Activated CD4-positive, alpha-beta T cell treated with anti-CD3 and anti-CD28 coated beads for 36 hours (primary cell): ENCODE data around the gene ANKRD2. TPM values are rescaled to one million over a fixed set of nuclear protein-coding genes. Genes with fewer than 3 reads are reported as not detected.

Experiments used
- ATAC-seq: fragments of 200-7000 bp; cut with Tn5 transposase; one replicate; pipeline ENCODE4 v1.10.0; 2021; ENCODE audit warnings: mild to moderate bottlenecking, moderate library complexity
- CTCF ChIA-PET: fragments of 350-600 bp; sonication (Branson Sonifier 250); formaldehyde crosslinking; loops from one replicate; lab custom pipeline; 2021; ENCODE audit warnings: antibody characterized with exemption; lab: Charles Lee
- POLR2A ChIA-PET: fragments of 350-600 bp; sonication (Branson Sonifier 250); formaldehyde crosslinking; loops from one replicate; lab custom pipeline; 2021; ENCODE audit warnings: antibody characterized with exemption, inconsistent platforms; lab: Charles Lee
- DNase-seq: peaks from one replicate; pipeline ENCODE4 v3.0.0-alpha.2; 2020
- H3K27ac Mint-ChIP-seq: one replicate; pipeline ENCODE4 v1.8.0; 2021; ENCODE audit warnings: mixed read lengths
- H3K27me3 Mint-ChIP-seq: one replicate; pipeline ENCODE4 v1.8.0; 2021; ENCODE audit warnings: mixed read lengths
- H3K36me3 Mint-ChIP-seq: one replicate; pipeline ENCODE4 v1.8.0; 2021; ENCODE audit warnings: low read depth, mixed read lengths
- H3K4me1 Mint-ChIP-seq: one replicate; pipeline ENCODE4 v1.8.0; 2021; ENCODE audit warnings: mixed read lengths
- H3K4me3 Mint-ChIP-seq: one replicate; pipeline ENCODE4 v1.8.0; 2021; ENCODE audit warnings: mild to moderate bottlenecking, moderate library complexity, mixed read lengths
- H3K9me3 Mint-ChIP-seq: one replicate; pipeline ENCODE4 v1.8.0; 2021; ENCODE audit warnings: low read depth, mixed read lengths
- intact Hi-C, 2 experiments: fragments of 100-400 bp; cut with DNase I in 1 of 2; cut with micrococcal nuclease in 1 of 2; formaldehyde crosslinking; loops; one replicate each; pipeline versions ENCODE4 v1.14.2 to v1.15.1; 2022 to 2024; cut with DNase I, micrococcal nuclease
- total RNA-seq, 2 experiments: library from RNA; stranded (reverse); gene quantifications; one replicate each; pipeline ENCODE4 v1.2.3, GENCODE V29; 2021

Gene ANKRD2
- total RNA-seq, 2 experiments from 2014 or later, result not detected

GRCh38 chr10:97601268-97602215, 29.0 kb downstream of the ANKRD2 start:
- Mint-ChIP-seq H3K27ac (no peak overlapping the region), H3K36me3 (no peaks in the 10 kb centered on the region), H3K27me3 (no peaks in the 10 kb centered on the region), H3K4me1 (no peaks in the 10 kb centered on the region), H3K9me3 (no peaks in the 10 kb centered on the region), H3K4me3 (no peak overlapping the region)
- intact Hi-C loops, result no loop called here
- ATAC-seq, result no peak
- CTCF ChIA-PET, result interaction anchor here (0.9 kb wide), 1 partner anchor 30 kb away, joined by 3 read pairs; no protein-coding TSS in a partner anchor
- no peak for DNase-seq
- POLR2A ChIA-PET, result no interaction called here

- Mint-ChIP-seq H3K27me3 (no peaks in the 10 kb centered on the region), H3K4me3 (no peak overlapping the region), H3K9me3 (no peaks in the 10 kb centered on the region), H3K4me1 (no peaks in the 10 kb centered on the region), H3K27ac (no peak overlapping the region), H3K36me3 (no peaks in the 10 kb centered on the region)
- CTCF ChIA-PET, result no interaction called here
- DNase-seq, result no peak
- intact Hi-C loops, result no loop called here
- POLR2A ChIA-PET, result no interaction called here
- no peak for ATAC-seq
Measured at GRCh38 chr10:97607095-97607636, 34.6 kb downstream of the ANKRD2 start.

- ATAC-seq, result no peak
- Mint-ChIP-seq H3K27ac (no peak overlapping the region), H3K4me3 (no peak overlapping the region), H3K9me3 (no peaks in the 10 kb centered on the region), H3K27me3 (no peaks in the 10 kb centered on the region), H3K4me1 (no peaks in the 10 kb centered on the region), H3K36me3 (no peaks in the 10 kb centered on the region)
- ChIA-PET POLR2A (interaction anchor here (0.6 kb wide), 1 partner anchor 117 kb away, joined by 4 read pairs; no protein-coding TSS in a partner anchor), CTCF (interaction anchor here (0.5 to 1.4 kb wide), 3 partner anchors 11 to 735 kb away, joined by 4 to 6 read pairs (median 4); no protein-coding TSS in a partner anchor)
- DNase-seq, result no peak
- intact Hi-C loops, result no loop called here
Measured at GRCh38 chr10:97608991-97609561, 36.5 kb downstream of the ANKRD2 start.

GRCh38 chr10:97611473-97611872, 38.9 kb downstream of the ANKRD2 start:
- ChIA-PET POLR2A (no interaction called here), CTCF (interaction anchor here (1.6 kb wide), 1 partner anchor 39 kb away, joined by 5 read pairs; the partner anchor contains the start of gene ANKRD2)
- ATAC-seq (no peak), DNase-seq (no peak)
- no peaks in the 10 kb centered on the region for H3K27me3 Mint-ChIP-seq
- H3K36me3 Mint-ChIP-seq, result no peaks in the 10 kb centered on the region
- H3K4me3 Mint-ChIP-seq, result no peak overlapping the region
- no peak overlapping the region for H3K27ac Mint-ChIP-seq
- no peaks in the 10 kb centered on the region for H3K9me3 Mint-ChIP-seq
- intact Hi-C loops, result no loop called here
- H3K4me1 Mint-ChIP-seq, result no peaks in the 10 kb centered on the region

- no peaks in the 10 kb centered on the region for H3K36me3 Mint-ChIP-seq
- DNase-seq, result no peak
- no peaks in the 10 kb centered on the region for H3K9me3 Mint-ChIP-seq
- ChIA-PET CTCF (interaction anchor here (1.2 to 1.6 kb wide), 2 partner anchors 10 to 40 kb away, joined by 5 to 6 read pairs; partner anchors contain the start of gene ANKRD2), POLR2A (no interaction called here)
- H3K4me1 Mint-ChIP-seq, result no peaks in the 10 kb centered on the region
- no peak overlapping the region for H3K4me3 Mint-ChIP-seq
- intact Hi-C loops, result loop anchor here in 1 of 2 experiments (1.0 kb wide), 1 partner anchor 40 kb away; the partner anchor contains the start of gene ANKRD2
- no peaks in the 10 kb centered on the region for H3K27me3 Mint-ChIP-seq
- no peak overlapping the region for H3K27ac Mint-ChIP-seq
- ATAC-seq, result no peak
Measured at GRCh38 chr10:97612386-97612785, 39.8 kb downstream of the ANKRD2 start.

- H3K4me3 Mint-ChIP-seq, result no peak overlapping the region
- CTCF ChIA-PET, result no interaction called here
- intact Hi-C loops, result no loop called here
- DNase-seq (no peak), ATAC-seq (no peak)
- no peaks in the 10 kb centered on the region for H3K4me1 Mint-ChIP-seq
- H3K27ac Mint-ChIP-seq, result no peak overlapping the region
- H3K9me3 Mint-ChIP-seq, result no peaks in the 10 kb centered on the region
- no peaks in the 10 kb centered on the region for H3K36me3 Mint-ChIP-seq
- POLR2A ChIA-PET, result no interaction called here
- H3K27me3 Mint-ChIP-seq, result no peaks in the 10 kb centered on the region
Measured at GRCh38 chr10:97618285-97618684, 45.7 kb downstream of the ANKRD2 start.

- no peak for DNase-seq
- intact Hi-C loops, result no loop called here
- Mint-ChIP-seq H3K27me3 (no peaks in the 10 kb centered on the region), H3K9me3 (no peaks in the 10 kb centered on the region), H3K4me1 (no peaks in the 10 kb centered on the region), H3K4me3 (no peak overlapping the region), H3K36me3 (no peaks in the 10 kb centered on the region), H3K27ac (no peak overlapping the region)
- ChIA-PET CTCF (interaction anchor here (0.5 kb wide), 1 partner anchor 782 kb away, joined by 3 read pairs; no protein-coding TSS in a partner anchor), POLR2A (interaction anchor here (0.5 kb wide), 1 partner anchor 83 kb away, joined by 3 read pairs; no protein-coding TSS in a partner anchor)
- no peak for ATAC-seq
Measured at GRCh38 chr10:97618733-97619132, 46.2 kb downstream of the ANKRD2 start.

GRCh38 chr10:97623277-97623676, 50.7 kb downstream of the ANKRD2 start:
- intact Hi-C loops, result no loop called here
- Mint-ChIP-seq H3K9me3 (no peaks in the 10 kb centered on the region), H3K4me1 (no peaks in the 10 kb centered on the region), H3K36me3 (no peaks in the 10 kb centered on the region), H3K27me3 (no peaks in the 10 kb centered on the region), H3K4me3 (no peak overlapping the region), H3K27ac (no peak overlapping the region)
- ATAC-seq, result no peak
- ChIA-PET POLR2A (interaction anchor here (0.8 kb wide), 1 partner anchor 114 kb away, joined by 3 read pairs; no protein-coding TSS in a partner anchor), CTCF (interaction anchor here (0.7 to 1.5 kb wide), 3 partner anchors 10 to 69 kb away, joined by 3 to 6 read pairs (median 4); no protein-coding TSS in a partner anchor)
- DNase-seq, result no peak

- Mint-ChIP-seq H3K4me3 (no peak overlapping the region), H3K9me3 (no peaks in the 10 kb centered on the region), H3K27ac (no peak overlapping the region), H3K27me3 (no peaks in the 10 kb centered on the region), H3K4me1 (peaks cover 4% of the 10 kb centered on the region), H3K36me3 (no peaks in the 10 kb centered on the region)
- DNase-seq (no peak), ATAC-seq (no peak)
- POLR2A ChIA-PET, result no interaction called here
- CTCF ChIA-PET, result interaction anchor here (0.7 to 1.2 kb wide), 2 partner anchors 14 to 36 kb away, joined by 3 to 4 read pairs; no protein-coding TSS in a partner anchor
- intact Hi-C loops, result no loop called here
Measured at GRCh38 chr10:97627731-97628130, 55.2 kb downstream of the ANKRD2 start.

- ChIA-PET CTCF (interaction anchor here (0.7 kb wide), 1 partner anchor 36 kb away, joined by 3 read pairs; no protein-coding TSS in a partner anchor), POLR2A (no interaction called here)
- H3K9me3 Mint-ChIP-seq, result no peaks in the 10 kb centered on the region
- no peak overlapping the region for H3K4me3 Mint-ChIP-seq
- peaks cover 9% of the 10 kb centered on the region for H3K4me1 Mint-ChIP-seq
- intact Hi-C loops, result no loop called here
- no peaks in the 10 kb centered on the region for H3K36me3 Mint-ChIP-seq
- DNase-seq, result no peak
- no peak for ATAC-seq
- H3K27me3 Mint-ChIP-seq, result no peaks in the 10 kb centered on the region
- H3K27ac Mint-ChIP-seq, result no peak overlapping the region
Measured at GRCh38 chr10:97628228-97628627, 55.6 kb downstream of the ANKRD2 start.

GRCh38 chr10:97629289-97629688, 56.7 kb downstream of the ANKRD2 start:
- Mint-ChIP-seq H3K4me3 (no peak overlapping the region), H3K27ac (no peak overlapping the region), H3K36me3 (no peaks in the 10 kb centered on the region), H3K27me3 (no peaks in the 10 kb centered on the region), H3K9me3 (no peaks in the 10 kb centered on the region), H3K4me1 (peaks cover 16% of the 10 kb centered on the region)
- ATAC-seq (no peak), DNase-seq (no peak)
- POLR2A ChIA-PET, result no interaction called here
- intact Hi-C loops, result no loop called here
- CTCF ChIA-PET, result no interaction called here
